HEK293 (cell line): ENCODE measurements around the gene ELFN1.

Experiments
- ZNF514 ChIP-seq: fragments of 450-650 bp; formaldehyde crosslinking; IDR thresholded peaks from 2 replicates; pipeline ENCODE4 v1.5.1; 2016; ENCODE audit warnings: missing biosample characterization, missing genetic modification characterization
- TF ChIP-seq, protein P1 (sequence below): fragments of 450-650 bp; formaldehyde crosslinking; IDR thresholded peaks from 2 replicates; pipeline ENCODE4 v1.5.1; 2016; ENCODE audit warnings: missing biosample characterization, missing genetic modification characterization

GRCh38 chr7:1679326-1679965, 9.4 kb downstream of the ELFN1 start:
- TF ChIP-seq ZNF514 (tag by site-specific recombination) = no peak
- TF ChIP-seq, protein P1, sequence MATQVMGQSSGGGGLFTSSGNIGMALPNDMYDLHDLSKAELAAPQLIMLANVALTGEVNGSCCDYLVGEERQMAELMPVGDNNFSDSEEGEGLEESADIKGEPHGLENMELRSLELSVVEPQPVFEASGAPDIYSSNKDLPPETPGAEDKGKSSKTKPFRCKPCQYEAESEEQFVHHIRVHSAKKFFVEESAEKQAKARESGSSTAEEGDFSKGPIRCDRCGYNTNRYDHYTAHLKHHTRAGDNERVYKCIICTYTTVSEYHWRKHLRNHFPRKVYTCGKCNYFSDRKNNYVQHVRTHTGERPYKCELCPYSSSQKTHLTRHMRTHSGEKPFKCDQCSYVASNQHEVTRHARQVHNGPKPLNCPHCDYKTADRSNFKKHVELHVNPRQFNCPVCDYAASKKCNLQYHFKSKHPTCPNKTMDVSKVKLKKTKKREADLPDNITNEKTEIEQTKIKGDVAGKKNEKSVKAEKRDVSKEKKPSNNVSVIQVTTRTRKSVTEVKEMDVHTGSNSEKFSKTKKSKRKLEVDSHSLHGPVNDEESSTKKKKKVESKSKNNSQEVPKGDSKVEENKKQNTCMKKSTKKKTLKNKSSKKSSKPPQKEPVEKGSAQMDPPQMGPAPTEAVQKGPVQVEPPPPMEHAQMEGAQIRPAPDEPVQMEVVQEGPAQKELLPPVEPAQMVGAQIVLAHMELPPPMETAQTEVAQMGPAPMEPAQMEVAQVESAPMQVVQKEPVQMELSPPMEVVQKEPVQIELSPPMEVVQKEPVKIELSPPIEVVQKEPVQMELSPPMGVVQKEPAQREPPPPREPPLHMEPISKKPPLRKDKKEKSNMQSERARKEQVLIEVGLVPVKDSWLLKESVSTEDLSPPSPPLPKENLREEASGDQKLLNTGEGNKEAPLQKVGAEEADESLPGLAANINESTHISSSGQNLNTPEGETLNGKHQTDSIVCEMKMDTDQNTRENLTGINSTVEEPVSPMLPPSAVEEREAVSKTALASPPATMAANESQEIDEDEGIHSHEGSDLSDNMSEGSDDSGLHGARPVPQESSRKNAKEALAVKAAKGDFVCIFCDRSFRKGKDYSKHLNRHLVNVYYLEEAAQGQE (tag by site-specific recombination) = no peak
